Loucy (cell line): ENCODE measurements around the gene MEPE.

ENCODE experiments used
- EZH2phosphoT487 ChIP-seq: fragments of 200-600 bp; IDR thresholded peaks from 2 replicates; pipeline ENCODE4 v1.6.1; 2018; ENCODE audit warnings: antibody characterized with exemption, mild to moderate bottlenecking, moderate library complexity, borderline replicate concordance
- TF ChIP-seq, protein P1 (sequence below): fragments of 200-600 bp; sonication (generic); conservative IDR thresholded peaks from 2 replicates; pipeline ENCODE4 v1.5.1; 2014; ENCODE audit warnings: mild to moderate bottlenecking, antibody characterized with exemption, low read length

DNA sequence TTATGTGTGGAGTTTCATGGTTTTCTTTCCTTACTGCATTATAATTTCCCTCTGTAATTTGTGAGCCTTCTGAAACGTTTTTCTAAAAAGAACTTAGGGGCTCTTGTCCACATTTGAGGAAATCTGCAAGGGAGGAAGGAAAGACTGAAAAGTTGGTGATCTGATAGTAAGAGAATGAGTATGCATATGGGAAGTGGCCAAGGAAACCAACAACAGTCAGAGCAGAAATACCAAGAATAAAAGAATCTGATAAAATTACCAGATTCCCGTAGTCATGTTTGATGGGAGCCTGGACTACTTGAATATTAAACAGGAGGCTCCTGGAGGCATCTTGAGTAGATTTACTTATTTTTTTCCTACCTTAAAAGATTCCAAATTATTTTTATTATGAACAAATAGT lies 50.1 kb downstream of the MEPE start:
- TF ChIP-seq, protein P1, sequence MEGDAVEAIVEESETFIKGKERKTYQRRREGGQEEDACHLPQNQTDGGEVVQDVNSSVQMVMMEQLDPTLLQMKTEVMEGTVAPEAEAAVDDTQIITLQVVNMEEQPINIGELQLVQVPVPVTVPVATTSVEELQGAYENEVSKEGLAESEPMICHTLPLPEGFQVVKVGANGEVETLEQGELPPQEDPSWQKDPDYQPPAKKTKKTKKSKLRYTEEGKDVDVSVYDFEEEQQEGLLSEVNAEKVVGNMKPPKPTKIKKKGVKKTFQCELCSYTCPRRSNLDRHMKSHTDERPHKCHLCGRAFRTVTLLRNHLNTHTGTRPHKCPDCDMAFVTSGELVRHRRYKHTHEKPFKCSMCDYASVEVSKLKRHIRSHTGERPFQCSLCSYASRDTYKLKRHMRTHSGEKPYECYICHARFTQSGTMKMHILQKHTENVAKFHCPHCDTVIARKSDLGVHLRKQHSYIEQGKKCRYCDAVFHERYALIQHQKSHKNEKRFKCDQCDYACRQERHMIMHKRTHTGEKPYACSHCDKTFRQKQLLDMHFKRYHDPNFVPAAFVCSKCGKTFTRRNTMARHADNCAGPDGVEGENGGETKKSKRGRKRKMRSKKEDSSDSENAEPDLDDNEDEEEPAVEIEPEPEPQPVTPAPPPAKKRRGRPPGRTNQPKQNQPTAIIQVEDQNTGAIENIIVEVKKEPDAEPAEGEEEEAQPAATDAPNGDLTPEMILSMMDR: no peak
- TF ChIP-seq EZH2phosphoT487: no peak
